ENCODE results near the gene GCHFR.
A peak's percentile ranks its signal among the peaks of the same experiment; 100 is the strongest.

Gene GCHFR

GRCh38 chr15:40754883-40755811, 8.7 kb upstream of the GCHFR start, which contains the start of gene RMDN3:
TSS of gene RMDN3 (minus strand) at chr15:40755254. CDS start at chr15:40754783, 471 bp downstream.
- peak; percentile 93 for DNase-seq (ENCODE audit: low spot score)

DNA sequence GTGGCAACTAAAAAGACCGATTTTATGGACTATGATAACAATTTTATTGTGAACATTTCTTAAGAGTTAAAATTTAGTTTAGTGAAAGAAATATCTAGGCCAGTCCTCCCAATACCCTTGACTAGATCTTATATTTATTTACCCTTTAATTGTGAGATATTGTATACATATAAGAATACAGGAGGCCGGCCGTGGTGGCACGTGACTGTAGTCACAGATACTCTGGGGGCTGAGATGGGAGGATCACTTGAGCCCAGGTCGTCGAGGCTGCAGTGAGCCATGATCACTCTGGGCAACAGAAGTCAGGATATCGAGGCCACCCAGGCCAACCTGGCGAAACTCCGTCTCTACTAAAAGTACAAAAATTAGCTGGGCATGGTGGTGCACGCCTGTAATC, 8.1 kb upstream of the GCHFR start:
- DNase-seq (ENCODE audit: low spot score) = no peak

GRCh38 chr15:40756938-40757337, 6.9 kb upstream of the GCHFR start:
- peak; percentile 88 for DNase-seq (ENCODE audit: low spot score)

DNA sequence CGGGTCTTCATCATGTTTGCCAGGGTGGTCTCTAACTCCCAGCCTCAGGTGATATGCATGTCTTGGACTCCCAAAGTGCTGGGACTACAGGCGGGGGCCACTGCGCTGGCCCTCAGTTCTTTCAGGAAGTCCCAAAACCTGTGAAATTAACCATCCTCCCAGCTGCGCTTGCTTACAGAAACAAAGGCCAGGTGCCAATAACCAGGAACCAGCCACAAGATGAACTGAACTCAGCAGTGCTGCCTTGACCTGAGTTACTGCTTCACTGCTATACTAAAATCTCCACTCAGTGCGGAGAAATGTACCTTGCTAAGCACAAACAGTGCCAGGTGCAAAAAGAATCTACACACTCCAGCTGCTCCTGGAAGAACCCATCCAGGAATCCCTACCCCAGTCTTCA, 3.9 kb upstream of the GCHFR start:
- no peak for DNase-seq (ENCODE audit: low spot score)

DNA sequence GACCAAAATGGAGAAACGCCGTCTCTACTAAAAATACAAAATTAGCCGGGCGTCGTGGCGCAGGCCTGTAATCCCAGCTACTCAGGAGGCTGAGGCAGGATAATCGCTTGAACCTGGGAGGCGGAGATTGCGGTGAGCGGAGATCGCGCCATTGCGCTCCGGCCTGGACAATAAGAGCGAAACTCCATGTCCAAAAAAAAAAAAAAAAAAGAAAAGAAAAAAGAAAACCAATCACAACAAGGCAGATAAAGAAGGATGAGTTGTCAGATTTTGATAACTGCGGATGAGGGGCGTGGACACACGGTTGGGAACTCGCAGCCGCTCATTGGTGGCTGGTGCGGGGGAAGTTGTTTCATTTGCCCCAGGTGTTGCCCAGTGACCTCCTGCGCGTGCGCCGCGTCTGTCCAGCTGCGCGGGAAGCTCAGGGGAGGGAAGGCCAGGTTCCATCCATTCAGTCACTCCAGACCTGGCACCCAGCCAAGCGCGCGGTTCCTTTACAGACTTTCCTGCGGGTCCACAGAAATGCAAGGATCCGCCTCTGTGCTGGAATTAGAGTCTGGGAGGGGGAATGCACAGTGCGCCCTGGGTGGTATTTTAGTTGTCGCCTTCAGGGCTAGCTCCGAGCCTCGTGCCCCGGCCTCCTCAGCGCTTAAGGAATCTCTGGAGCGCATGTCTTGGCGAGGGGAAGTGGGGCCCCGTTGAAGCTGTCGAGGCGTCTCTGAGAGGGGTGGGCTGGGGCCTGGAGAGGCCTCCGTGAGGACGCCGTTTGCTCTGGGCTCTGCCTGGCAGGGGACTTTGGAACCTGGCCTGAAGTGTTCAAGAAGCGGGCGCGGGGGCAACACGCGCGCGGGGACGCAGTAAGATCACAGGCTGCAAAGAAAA, 708 bp upstream of the GCHFR start:
- DNase-seq (ENCODE audit: low spot score) = peak; percentile 74

DNA sequence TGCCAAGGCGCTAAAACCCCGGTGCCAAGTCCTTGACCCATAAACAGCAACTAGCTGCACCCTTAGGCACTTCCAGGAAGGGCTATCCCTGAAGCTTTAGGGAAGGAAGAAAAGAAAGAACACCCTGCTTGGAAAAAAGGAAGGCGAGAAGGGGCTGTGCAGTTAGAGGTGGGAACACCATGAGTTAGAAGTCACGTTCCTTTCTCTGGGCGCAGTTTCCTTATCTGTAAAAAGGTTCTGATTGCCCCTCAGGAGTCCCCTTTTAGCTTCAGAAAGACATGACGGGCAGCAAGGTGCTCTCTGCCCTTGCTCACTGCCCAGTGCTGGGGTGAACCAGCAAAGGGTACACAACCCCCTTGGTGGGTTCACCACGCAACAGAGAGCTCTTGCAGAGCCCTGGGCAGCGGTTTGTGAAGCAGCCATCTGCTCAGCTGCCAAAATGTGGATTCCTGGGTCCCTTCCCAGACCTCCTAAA, 798 bp downstream of the GCHFR start:
- no peak for DNase-seq (ENCODE audit: low spot score)

DNA sequence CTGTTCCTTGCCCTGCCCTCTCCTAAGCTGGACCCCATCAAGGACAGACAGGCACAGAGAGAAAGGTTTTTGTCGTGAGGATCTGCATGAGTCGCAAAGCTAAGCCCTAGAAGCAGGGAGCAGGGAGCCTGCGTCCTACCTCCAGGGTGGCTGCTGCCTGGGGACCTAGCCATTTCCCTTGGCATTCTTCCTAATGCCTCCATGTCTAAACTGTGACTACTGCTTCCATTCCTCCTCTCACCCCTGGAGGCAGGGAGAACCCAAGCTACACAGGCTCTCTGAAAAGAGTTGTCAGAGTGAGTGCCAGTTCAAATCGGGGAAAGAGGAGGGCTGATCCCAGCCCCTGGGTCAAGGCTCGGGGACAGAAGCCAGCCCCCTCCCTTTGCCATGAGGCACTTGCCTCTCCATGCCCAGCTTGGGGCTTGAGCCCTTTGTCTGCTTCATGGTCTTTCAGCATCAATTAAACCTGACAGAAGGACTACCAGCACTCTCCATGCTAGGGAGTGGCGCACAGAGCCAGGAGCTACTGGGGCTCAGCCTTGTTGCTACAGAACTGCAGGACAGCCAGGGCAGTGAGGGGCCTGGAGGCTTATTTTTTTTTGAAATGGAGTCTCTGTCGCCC, 2.4 kb downstream of the GCHFR start:
- no peak for DNase-seq (ENCODE audit: low spot score)

DNA sequence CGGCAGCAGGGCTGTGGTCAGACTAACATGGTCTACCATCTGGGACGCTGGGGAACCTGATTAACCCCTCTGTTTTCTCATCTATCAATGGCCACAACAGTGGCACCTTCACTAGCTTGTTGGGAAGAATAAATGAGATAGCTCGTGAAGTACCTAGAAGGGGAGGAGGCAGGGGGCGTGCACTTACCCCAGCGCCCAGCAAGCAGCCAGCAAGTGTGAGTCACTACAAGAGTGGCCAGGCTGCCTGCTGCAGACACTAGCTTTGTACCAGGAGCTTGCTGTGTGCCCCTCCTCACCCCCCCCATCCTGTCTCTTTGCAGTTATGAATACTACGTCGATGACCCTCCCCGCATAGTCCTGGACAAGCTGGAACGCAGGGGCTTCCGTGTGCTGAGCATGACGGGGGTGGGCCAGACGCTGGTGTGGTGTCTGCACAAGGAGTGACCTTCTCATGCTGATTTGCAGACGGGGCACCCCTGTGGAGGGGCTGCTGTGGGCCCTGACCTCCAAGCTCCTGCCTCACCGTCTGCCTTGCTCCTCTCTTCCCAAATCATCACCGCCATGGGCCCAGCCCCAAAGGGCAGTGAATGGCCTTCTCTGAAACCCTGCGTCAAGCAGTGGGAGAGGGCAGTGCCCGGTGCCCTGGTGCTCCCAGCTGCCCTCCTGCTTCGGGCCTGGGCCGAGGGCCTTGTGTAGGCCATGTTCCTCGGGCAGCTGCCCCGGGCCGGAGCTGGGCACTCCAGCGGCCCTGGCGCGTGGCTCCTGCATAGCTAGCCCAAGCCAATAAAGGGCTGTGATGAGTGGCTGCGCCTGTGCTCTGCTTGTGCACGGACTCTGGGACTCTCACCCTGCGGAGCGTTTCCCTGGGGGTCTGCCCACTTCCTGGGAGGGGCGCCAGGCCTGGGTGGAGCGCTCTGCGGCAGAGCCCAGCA, 3.3 kb downstream of the GCHFR start:
- no peak for DNase-seq (ENCODE audit: low spot score)

- DNase-seq (ENCODE audit: low spot score) = peak; percentile 87
These were observed 4.1 kb downstream of the GCHFR start for GRCh38 chr15:40767838-40768500.

GRCh38 chr15:40768521-40769273, 4.8 kb downstream of the GCHFR start:
- DNase-seq (ENCODE audit: low spot score) = no peak

- peak; percentile 74 for DNase-seq (ENCODE audit: low spot score)
These were observed 5.6 kb downstream of the GCHFR start, which contains the start of gene C15orf62 for GRCh38 chr15:40769274-40770146. TSS of gene C15orf62 (plus strand) at chr15:40769980. CDS start at chr15:40770496, 516 bp downstream.

DNA sequence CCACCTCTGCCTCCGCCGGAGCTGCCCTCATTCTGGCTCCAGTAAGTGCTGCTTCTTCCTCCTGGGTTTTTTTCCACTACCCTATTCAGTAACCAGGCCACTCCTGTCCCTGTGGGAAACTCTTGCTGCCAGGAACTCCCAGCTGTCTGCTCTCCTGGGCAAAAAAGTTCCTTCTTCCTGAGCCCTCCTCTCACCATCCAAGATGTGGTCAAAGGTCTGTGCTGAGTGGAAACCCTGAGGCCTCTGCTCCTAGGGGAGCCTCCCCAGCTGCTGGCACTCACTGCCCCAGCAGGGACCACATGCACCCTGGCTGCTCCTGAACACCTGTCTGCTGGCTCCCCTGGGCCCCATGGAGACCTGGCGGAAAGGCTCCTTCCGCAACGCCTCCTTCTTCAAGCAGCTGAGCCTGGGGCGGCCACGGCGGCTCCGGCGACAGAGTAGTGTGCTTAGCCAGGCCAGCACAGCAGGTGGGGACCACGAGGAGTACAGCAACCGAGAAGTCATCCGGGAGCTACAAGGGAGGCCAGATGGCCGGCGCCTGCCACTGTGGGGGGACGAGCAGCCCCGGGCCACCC, 6.4 kb downstream of the GCHFR start:
- DNase-seq (ENCODE audit: low spot score) = no peak

DNA sequence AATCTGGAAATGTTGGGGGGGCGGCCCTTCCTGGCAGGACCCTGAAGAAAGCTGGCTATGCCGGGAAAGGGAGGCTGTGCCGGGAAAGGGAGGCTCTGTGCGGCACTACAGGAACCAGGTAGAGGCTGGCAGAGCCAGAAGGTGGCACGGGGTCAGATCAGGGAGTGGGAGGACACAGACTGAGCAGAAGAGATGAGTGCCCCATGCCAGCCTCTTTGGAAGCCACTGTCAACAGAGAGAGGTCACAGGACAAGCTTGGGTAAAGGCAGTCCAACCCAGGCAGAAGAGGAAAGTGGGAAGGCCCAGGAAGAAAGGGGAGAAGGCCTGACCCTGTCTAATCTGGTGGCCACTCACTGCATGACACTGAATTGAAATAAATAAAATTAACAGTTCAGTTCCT, 7.4 kb downstream of the GCHFR start:
- DNase-seq (ENCODE audit: low spot score) = no peak

DNA sequence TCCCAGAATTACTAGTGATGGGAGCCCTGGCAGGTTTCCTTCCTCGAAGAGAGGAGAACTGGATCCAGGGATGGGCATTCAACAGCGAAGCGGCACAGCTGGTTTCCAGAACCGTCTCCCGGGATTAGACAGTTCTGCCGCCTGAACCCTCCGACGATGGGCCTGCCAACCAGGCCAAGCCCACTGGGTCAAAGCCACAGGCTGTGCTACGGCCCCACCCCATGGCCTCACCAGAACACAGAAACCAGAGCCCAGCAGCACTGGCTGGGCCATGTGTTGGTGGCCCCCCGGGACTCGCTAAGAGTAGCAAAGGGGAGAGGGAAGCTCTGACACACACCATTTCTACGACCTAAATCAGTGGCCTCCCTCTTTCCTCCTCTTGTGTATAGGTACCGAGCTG, 8.1 kb downstream of the GCHFR start:
- no peak for DNase-seq (ENCODE audit: low spot score)

DNA sequence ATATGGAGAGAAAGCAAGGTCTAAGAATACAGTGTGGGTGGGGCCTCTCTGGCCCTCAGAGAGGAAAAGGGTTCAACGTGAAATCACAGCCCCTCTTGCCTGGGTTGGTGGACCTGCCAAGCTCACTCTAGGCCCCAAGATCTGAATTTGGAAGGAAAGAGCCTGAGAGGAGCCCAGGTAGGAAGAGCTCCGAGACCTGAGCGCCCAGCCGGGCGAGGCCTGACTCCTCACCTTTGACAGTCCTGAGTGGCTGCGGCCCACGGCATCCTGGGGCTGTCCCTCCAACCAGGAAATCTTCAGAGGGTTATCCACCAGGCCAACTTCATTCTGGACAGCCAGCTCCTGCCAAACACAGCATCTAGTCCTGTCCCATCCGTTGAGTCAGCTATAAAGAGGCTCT, 9.6 kb downstream of the GCHFR start:
- DNase-seq (ENCODE audit: low spot score) = no peak

GRCh38 chr15:40773902-40774301, 10.0 kb downstream of the GCHFR start:
- no peak for DNase-seq (ENCODE audit: low spot score)

GRCh38 chr15:40775007-40775406, 11.1 kb downstream of the GCHFR start:
- no peak for DNase-seq (ENCODE audit: low spot score)
